ENCODE results near the gene DSC3.

DNA sequence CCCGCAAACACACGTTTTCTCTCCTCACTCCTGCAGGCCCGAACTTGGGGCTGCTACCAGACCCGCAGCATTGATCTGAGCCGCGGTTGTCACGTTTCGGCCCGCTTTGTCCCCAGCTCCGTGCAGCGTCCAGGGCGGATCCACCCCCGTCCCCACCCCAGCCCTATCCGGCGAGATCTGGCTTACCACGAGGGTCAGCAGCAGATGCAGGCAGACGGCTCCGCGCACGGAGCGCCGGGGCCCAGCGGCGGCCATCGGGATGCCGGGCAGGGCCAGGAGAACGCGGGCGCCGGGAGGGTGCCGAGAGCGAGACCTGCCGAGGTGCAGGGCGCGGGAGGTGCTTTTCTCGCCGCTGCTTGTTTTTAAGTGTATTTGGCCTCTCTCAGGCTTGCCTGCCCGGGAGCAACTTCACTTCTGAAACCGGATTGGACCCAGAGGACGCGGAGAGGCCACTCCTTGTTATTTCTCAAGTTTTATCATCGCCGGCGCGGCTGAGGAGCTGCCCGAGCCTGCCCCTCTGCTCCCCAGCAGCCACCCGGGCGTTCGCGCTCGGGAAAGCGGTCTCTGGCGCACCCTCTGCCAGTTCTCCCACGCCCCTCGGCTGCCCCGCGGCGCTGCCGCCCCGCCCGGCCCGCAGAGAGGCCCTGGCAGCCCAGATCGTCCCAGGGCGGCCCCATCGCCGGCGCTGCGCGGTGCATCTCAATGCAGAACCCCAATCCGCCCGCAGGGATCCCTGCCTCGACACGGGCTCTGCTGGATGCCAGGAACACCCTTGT, at the start of gene DSC3:
- TF ChIP-seq CTCF (IDR thresholded peaks at IDR 0.05; ENCODE audit: low read length) (no peak), EZH2 (optimal IDR thresholded peaks at IDR 0.05; ENCODE audit: low read depth, low read length) (no peak)
